GM19043 (cell line): ENCODE measurements around the gene PRSS57.
"Not testable (repeated sequence)": the region's sequence is repeated elsewhere in the genome, so short reads cannot be mapped to it uniquely, and the experiment has no call there.

Source experiments
- ATAC-seq: cut with Tn5 transposase; IDR thresholded peaks from one replicate; pipeline ENCODE4 v1.9.1; 2021; ENCODE audit warnings: low read depth; ENCODE audit not compliant: unreplicated experiment

PRSS57 gene

GRCh38 chr19:695352-695949 is at the start of gene PRSS57:
Gene PRSS57, minus strand, starts transcription at chr19:695452. Its CDS starts 22 bp downstream, at chr19:695430.
- ATAC-seq: no peak

- no peak for ATAC-seq
Observed at GRCh38 chr19:743168-743687, 48.0 kb upstream of the PRSS57 start.

GRCh38 chr19:742540-743075 is 47.4 kb upstream of the PRSS57 start:
- ATAC-seq: no peak

GRCh38 chr19:741506-742131 is 46.4 kb upstream of the PRSS57 start:
- ATAC-seq: no peak

GRCh38 chr19:740816-741505 is 45.7 kb upstream of the PRSS57 start:
- not testable (repeated sequence) for ATAC-seq

GRCh38 chr19:739998-740715 is 44.9 kb upstream of the PRSS57 start:
- ATAC-seq: no peak

- ATAC-seq: no peak
Observed at GRCh38 chr19:738509-739128, 43.4 kb upstream of the PRSS57 start.

GRCh38 chr19:737591-738093 is 42.4 kb upstream of the PRSS57 start:
- no peak for ATAC-seq

GRCh38 chr19:736125-736524 is 40.9 kb upstream of the PRSS57 start:
- no peak for ATAC-seq

- ATAC-seq: no peak
Observed at GRCh38 chr19:734716-735115, 39.5 kb upstream of the PRSS57 start.

- ATAC-seq: no peak
Observed at GRCh38 chr19:732148-733069, 37.2 kb upstream of the PRSS57 start.

GRCh38 chr19:731000-731399 is 35.7 kb upstream of the PRSS57 start:
- no peak for ATAC-seq

- no peak for ATAC-seq
Observed at GRCh38 chr19:729965-730668, 34.9 kb upstream of the PRSS57 start.

GRCh38 chr19:729564-729963 is 34.3 kb upstream of the PRSS57 start:
- ATAC-seq: not testable (repeated sequence)

GRCh38 chr19:728011-728410 is 32.8 kb upstream of the PRSS57 start:
- no peak for ATAC-seq

- no peak for ATAC-seq
Observed at GRCh38 chr19:726993-727956, 32.0 kb upstream of the PRSS57 start.

- no peak for ATAC-seq
Observed at GRCh38 chr19:725461-726089, 30.3 kb upstream of the PRSS57 start.
